ENCODE measurements around the gene ABLIM2. TPM values are rescaled to one million over a fixed set of nuclear protein-coding genes. Genes with fewer than 3 reads are reported as not detected.

ABLIM2 gene
- total RNA-seq, 4 donors from 2014 or later, result 9.2 to 24.0 (median 12.3) TPM

GRCh38 chr4:8095956-8096689 lies 62.5 kb downstream of the ABLIM2 start:
- Histone ChIP-seq H3K4me1 (peaks cover 0 to 12% of the 10 kb centered on the region in 2 donors), H3K36me3 (no peaks in the 10 kb centered on the region), H3K9me3 (no peaks in the 10 kb centered on the region), H3K27me3 (no peaks in the 10 kb centered on the region), H3K27ac (peak overlapping the region in 2 of 3 donors; percentile 28 to 52), H3K4me3 (replicated peaks in 1 of 3) (no peak overlapping the region)
- no peak for DNase-seq
- TF ChIP-seq POLR2A (IDR thresholded peaks at IDR 0.05), result no peak
- TF ChIP-seq CTCF (IDR thresholded peaks at IDR 0.05), result no peak
- 87 to 91% methylated on average over 21 of the region's 21 CpGs for WGBS, 2 donors
- intact Hi-C loops (cut with DNase I), result no loop called here

GRCh38 chr4:8093587-8094274 lies 64.9 kb downstream of the ABLIM2 start:
- Histone ChIP-seq H3K4me3 (replicated peaks in 1 of 3) (no peak overlapping the region), H3K36me3 (no peaks in the 10 kb centered on the region), H3K27me3 (no peaks in the 10 kb centered on the region), H3K27ac (no peak overlapping the region), H3K9me3 (no peaks in the 10 kb centered on the region), H3K4me1 (peaks cover 0 to 9% of the 10 kb centered on the region in 2 donors)
- no peak for TF ChIP-seq CTCF (IDR thresholded peaks at IDR 0.05)
- no peak for TF ChIP-seq POLR2A (IDR thresholded peaks at IDR 0.05)
- DNase-seq, result no peak
- intact Hi-C loops (cut with DNase I), result no loop called here
- 93 to 95% methylated on average over 2 of the region's 2 CpGs for WGBS, 2 donors

GRCh38 chr4:8092282-8092681 lies 66.3 kb downstream of the ABLIM2 start:
- Histone ChIP-seq H3K36me3 (no peaks in the 10 kb centered on the region), H3K4me1 (peaks cover 0 to 4% of the 10 kb centered on the region in 2 donors), H3K9me3 (no peaks in the 10 kb centered on the region), H3K27ac (no peak overlapping the region), H3K4me3 (replicated peaks in 1 of 3) (no peak overlapping the region), H3K27me3 (no peaks in the 10 kb centered on the region)
- DNase-seq, result no peak
- no peak for TF ChIP-seq CTCF (IDR thresholded peaks at IDR 0.05)
- no peak for TF ChIP-seq POLR2A (IDR thresholded peaks at IDR 0.05)
- intact Hi-C loops (cut with DNase I), result no loop called here
- 94 to 97% methylated on average over 2 of the region's 2 CpGs for WGBS, 2 donors

- DNase-seq, result no peak
- 76 to 89% methylated on average over 12 of the region's 12 CpGs for WGBS, 2 donors
- H3K36me3 ChIP-seq, result no peaks in the 10 kb centered on the region
- no peaks in the 10 kb centered on the region for H3K27me3 ChIP-seq
- H3K4me1 ChIP-seq, result peaks cover 0 to 4% of the 10 kb centered on the region in 2 donors
- H3K9me3 ChIP-seq, result no peaks in the 10 kb centered on the region
- H3K27ac ChIP-seq, result no peak overlapping the region
- no peak for TF ChIP-seq POLR2A (IDR thresholded peaks at IDR 0.05)
- TF ChIP-seq CTCF (IDR thresholded peaks at IDR 0.05), result no peak
- intact Hi-C loops (cut with DNase I), result no loop called here
- no peak overlapping the region for H3K4me3 ChIP-seq (replicated peaks in 1 of 3)
These were observed 67.8 kb downstream of the ABLIM2 start for GRCh38 chr4:8090744-8091301.

GRCh38 chr4:8090312-8090711 lies 68.3 kb downstream of the ABLIM2 start:
- WGBS, 2 donors, result 71 to 76% methylated on average over 4 of the region's 4 CpGs
- no peaks in the 10 kb centered on the region for H3K9me3 ChIP-seq
- peaks cover 0 to 4% of the 10 kb centered on the region in 2 donors for H3K4me1 ChIP-seq
- no peak overlapping the region for H3K27ac ChIP-seq
- intact Hi-C loops (cut with DNase I), result no loop called here
- H3K27me3 ChIP-seq, result no peaks in the 10 kb centered on the region
- no peaks in the 10 kb centered on the region for H3K36me3 ChIP-seq
- TF ChIP-seq POLR2A (IDR thresholded peaks at IDR 0.05), result no peak
- TF ChIP-seq CTCF (IDR thresholded peaks at IDR 0.05), result no peak
- H3K4me3 ChIP-seq (replicated peaks in 1 of 3), result no peak overlapping the region
- DNase-seq, result peak in 1 of 2 donors; percentile 23
